H1 (cell line): Measurements from ENCODE around the gene HHAT. TPM values are rescaled to one million over a fixed set of nuclear protein-coding genes. Genes with fewer than 3 reads are reported as not detected.

Source experiments
- CTBP2 ChIP-seq: IDR thresholded peaks from 2 replicates; pipeline ENCODE4 v1.7.0; 2011; ENCODE audit warnings: borderline replicate concordance, mild to moderate bottlenecking, moderate library complexity, mixed read lengths, low read length; ENCODE audit not compliant: insufficient read depth, insufficient read length
- SIRT6 ChIP-seq: IDR thresholded peaks from one replicate; pipeline ENCODE4 v1.7.1; 2012; ENCODE audit warnings: low read length, inconsistent platforms
- SIX5 ChIP-seq: IDR thresholded peaks from 2 replicates; pipeline ENCODE4 v1.6.1; 2011; ENCODE audit warnings: mild to moderate bottlenecking, low read depth, low read length
- ZNF274 ChIP-seq: IDR thresholded peaks from 2 replicates; pipeline ENCODE4 v1.7.0; 2012; ENCODE audit warnings: low read length, borderline replicate concordance; ENCODE audit errors: extremely low read depth
- polyA plus RNA-seq, 7 experiments: library from polyadenylated mRNA; depleted of rRNA in 3 of 7; stranded (reverse) in 5 of 7; unstranded in 2 of 7; fragments of >200 nt in 5 of 7; fragments of 200-250 nt in 2 of 7; gene quantifications; 1 replicate in 5 of 7; 2 replicates in 1 of 7; 4 replicates in 1 of 7; pipeline versions ENCODE4 v1.2.1 to v1.2.3, GENCODE V29; 2011 to 2013; ENCODE audit warnings: missing spikeins in 2 of 7, mixed read lengths in 2 of 7
- total RNA-seq: library from RNA; stranded (reverse); fragmentation: NEBNext Ultra II Directional; extraction: Animal tissue kit (Norgen Biotek cat#: 25700); gene quantifications from 2 replicates; pipeline ENCODE4 v1.2.1, GENCODE V29; 2021

HHAT gene
- total and polyA plus RNA-seq, 2 of the 8 experiments (the other 6 are each of a cell fraction or from before 2014, with no cell fraction given): 0.15 to 0.51 TPM

DNA sequence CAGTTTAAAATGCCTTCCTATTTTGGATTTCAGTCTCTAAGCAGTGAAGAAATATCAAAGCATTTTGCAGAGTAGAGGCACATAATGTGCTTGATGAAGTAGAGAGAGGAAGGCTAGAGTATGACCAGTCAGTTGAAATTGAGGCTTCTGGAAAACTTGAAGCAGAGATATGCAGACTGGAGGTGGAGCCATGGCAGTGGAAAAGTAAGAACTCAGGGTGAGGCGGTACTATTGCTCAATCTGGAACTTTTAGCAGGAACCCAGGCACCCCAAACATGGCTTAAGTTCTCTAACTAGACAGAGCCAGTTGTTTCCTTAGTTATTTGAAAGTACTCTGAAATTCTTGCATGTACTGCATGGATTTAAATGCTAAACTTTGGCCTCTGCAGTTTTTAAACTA, 288.6 kb downstream of the HHAT start (continued):
- no peak for TF ChIP-seq ZNF274
- no peak for TF ChIP-seq SIRT6
- no peak for TF ChIP-seq CTBP2
- no peak for TF ChIP-seq SIX5
